ENCODE data around the gene CXCL16. TPM values are rescaled to one million over a fixed set of nuclear protein-coding genes. Genes with fewer than 3 reads are reported as not detected.

Gene CXCL16
- total and polyA plus RNA-seq, 2 of the 13 experiments (the other 11 are each of a cell fraction or from before 2014, with no cell fraction given): 9.4 to 101 TPM

GRCh38 chr17:4777969-4778760, 38.4 kb upstream of the CXCL16 start (continued):
- TF ChIP-seq TFE3 (CRISPR knock-in tag; IDR thresholded peaks at IDR 0.05) (peak; percentile 42; the same call in 1 of the 2 replicates), FOSL1 (CRISPR knock-in tag; IDR thresholded peaks at IDR 0.05; ENCODE audit: borderline replicate concordance) (peak; percentile 29; the same call in 1 of the 2 replicates), ZNF33B (CRISPR knock-in tag; IDR thresholded peaks at IDR 0.05) (0 out of 2 replicates have a peak, but pooled peaks have one; percentile 62), E2F5 (CRISPR knock-in tag; conservative IDR thresholded peaks at IDR 0.05) (no peak), RERE (CRISPR knock-in tag; IDR thresholded peaks at IDR 0.05; ENCODE audit: low read depth) (peak; percentile 64; the same call in 1 of the 2 replicates), ZMYM2 (CRISPR knock-in tag; IDR thresholded peaks at IDR 0.05) (no peak), NONO (IDR thresholded peaks at IDR 0.05) (no peak), NONO (CRISPR knock-in tag; conservative IDR thresholded peaks at IDR 0.05) (peak; percentile 84), SYNCRIP (IDR thresholded peaks at IDR 0.05; ENCODE audit: insufficient read depth, low read depth, low read length) (no peak), SNAPC4 (CRISPR knock-in tag; IDR thresholded peaks at IDR 0.05) (no peak), ZNF574 (CRISPR knock-in tag; IDR thresholded peaks at IDR 0.05) (peak; percentile 69), ZNF431 (CRISPR knock-in tag; IDR thresholded peaks at IDR 0.05; ENCODE audit: borderline replicate concordance, low read depth) (no peak)

Data from HepG2 (cell line).